DMS53 treated with DMSO at 0.1 percent for 48 hours (cell line): ENCODE data around the gene POLR2A.

Experiments used
- DNase-seq: peaks from one replicate; lab custom pipeline; 2025; ENCODE audit not compliant: unreplicated experiment; lab: John Stamatoyannopoulos, UW

POLR2A gene

GRCh38 chr17:7484067-7484918, at the start of gene POLR2A:
Gene POLR2A (plus strand): TSS chr17:7484366.
- peak; percentile 96 for DNase-seq

GRCh38 chr17:7435676-7436555, 48.2 kb upstream of the POLR2A start:
- peak; percentile 82 for DNase-seq

- DNase-seq: peak; percentile 93
Observed at GRCh38 chr17:7436556-7437368, 47.4 kb upstream of the POLR2A start.

GRCh38 chr17:7437369-7437863, 46.8 kb upstream of the POLR2A start:
- DNase-seq: peak; percentile 58

GRCh38 chr17:7437950-7438614, 46.1 kb upstream of the POLR2A start:
- DNase-seq: peak; percentile 79

GRCh38 chr17:7438656-7439460, 45.3 kb upstream of the POLR2A start:
- DNase-seq: no peak

- DNase-seq: no peak
Observed at GRCh38 chr17:7439462-7440112, 44.6 kb upstream of the POLR2A start, which contains the start of gene FGF11. Gene FGF11 (plus strand): TSS chr17:7439512. CDS start chr17:7439621, 109 bp downstream.

- DNase-seq: peak; percentile 38
Observed at GRCh38 chr17:7440113-7440833, 43.9 kb upstream of the POLR2A start.

- no peak for DNase-seq
Observed at GRCh38 chr17:7440834-7441195, 43.4 kb upstream of the POLR2A start.

GRCh38 chr17:7441266-7441665, 42.9 kb upstream of the POLR2A start:
- DNase-seq: no peak

- DNase-seq: no peak
Observed at GRCh38 chr17:7442142-7442541, 42.0 kb upstream of the POLR2A start.

- no peak for DNase-seq
Observed at GRCh38 chr17:7443499-7444485, 40.4 kb upstream of the POLR2A start.

- peak; percentile 81 for DNase-seq
Observed at GRCh38 chr17:7444682-7445618, 39.2 kb upstream of the POLR2A start, which contains the start of gene CHRNB1. Gene CHRNB1 (plus strand): TSS chr17:7445061. CDS start chr17:7445128, 67 bp downstream.

- DNase-seq: peak; percentile 81
Observed at GRCh38 chr17:7445619-7445968, 38.6 kb upstream of the POLR2A start.

- DNase-seq: no peak
Observed at GRCh38 chr17:7448461-7448860, 35.7 kb upstream of the POLR2A start.

- no peak for DNase-seq
Observed at GRCh38 chr17:7459961-7460545, 24.1 kb upstream of the POLR2A start.
